Measurements from ENCODE around the gene MAST4.

Gene MAST4

GRCh38 chr5:67176936-67177335 is 580.7 kb downstream of the MAST4 start:
- DNase-seq, result no peak

DNA sequence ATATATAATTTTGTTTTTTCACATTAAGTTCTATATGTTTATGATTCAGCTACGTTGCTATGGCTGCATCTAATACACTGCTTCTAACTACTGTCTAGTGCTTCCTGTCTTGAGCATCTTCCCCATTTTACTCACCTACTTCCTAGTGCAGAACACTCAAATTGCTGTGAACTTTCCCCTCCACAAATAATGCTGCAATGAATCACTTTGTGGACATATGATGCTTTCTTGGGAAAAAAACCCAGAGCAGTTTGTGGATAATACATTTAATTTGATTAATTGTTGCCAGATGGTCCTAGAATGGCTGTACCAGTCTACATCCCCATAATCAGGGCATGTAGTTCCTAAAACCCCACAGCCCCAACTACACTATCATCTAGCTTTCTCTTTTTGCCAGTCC is 581.9 kb downstream of the MAST4 start:
- no peak for DNase-seq

DNA sequence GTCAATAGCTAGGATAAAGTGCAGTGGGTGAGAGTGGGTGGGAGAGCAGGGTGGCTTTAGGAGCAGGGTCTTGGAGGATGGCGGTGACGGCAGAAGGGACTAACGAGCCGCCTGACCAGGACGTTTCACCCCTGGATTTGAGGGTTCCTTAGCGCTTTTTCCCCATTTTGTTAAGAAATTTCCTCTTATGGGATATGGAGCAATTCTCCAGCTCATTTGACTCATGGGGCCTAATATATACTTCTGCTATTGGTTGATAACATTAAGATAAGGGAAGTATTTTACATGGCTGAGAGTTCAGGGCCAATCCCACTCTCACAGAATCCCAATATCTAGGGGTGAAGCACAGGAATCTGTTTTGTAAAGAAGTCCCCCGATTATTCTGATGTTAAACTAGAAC is 582.8 kb downstream of the MAST4 start:
- DNase-seq, result no peak

DNA sequence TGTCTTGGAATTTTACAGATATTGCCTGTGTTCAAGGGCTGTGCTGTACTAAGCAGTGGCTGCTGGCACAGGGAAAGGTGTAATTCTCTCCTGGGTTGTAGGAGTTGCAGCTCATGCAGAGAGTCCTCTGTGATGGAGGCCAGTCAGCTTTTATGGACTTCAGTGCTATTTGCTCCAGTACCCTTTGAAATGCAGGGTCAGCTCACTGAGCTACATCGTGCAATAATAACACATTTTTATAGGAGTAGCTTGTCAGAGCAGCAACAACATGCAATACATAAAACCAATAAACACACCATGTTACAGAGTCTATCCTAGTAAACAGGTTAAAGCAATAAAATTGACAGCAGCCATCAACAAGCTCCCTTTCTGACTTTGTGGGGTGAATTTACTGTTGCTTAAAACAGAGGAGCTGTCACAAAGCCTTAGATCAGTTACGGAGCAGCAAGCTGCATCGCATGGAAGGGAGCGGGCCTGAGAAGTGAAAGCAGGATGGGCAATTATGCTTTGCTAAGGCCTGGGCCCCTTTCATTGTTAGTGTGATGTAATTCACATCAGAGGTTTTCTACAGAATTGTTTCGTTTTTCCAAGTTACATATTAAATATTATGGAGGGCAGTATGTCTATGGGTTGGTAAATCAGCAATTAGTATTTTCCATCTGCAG is 583.6 kb downstream of the MAST4 start:
- DNase-seq, result no peak

- no peak for DNase-seq
Measured at GRCh38 chr5:67181648-67182221, 585.5 kb downstream of the MAST4 start.

GRCh38 chr5:67182301-67182790 is 586.2 kb downstream of the MAST4 start:
- peak; percentile 62 for DNase-seq

GRCh38 chr5:67183859-67184258 is 587.7 kb downstream of the MAST4 start:
- DNase-seq, result no peak

DNA sequence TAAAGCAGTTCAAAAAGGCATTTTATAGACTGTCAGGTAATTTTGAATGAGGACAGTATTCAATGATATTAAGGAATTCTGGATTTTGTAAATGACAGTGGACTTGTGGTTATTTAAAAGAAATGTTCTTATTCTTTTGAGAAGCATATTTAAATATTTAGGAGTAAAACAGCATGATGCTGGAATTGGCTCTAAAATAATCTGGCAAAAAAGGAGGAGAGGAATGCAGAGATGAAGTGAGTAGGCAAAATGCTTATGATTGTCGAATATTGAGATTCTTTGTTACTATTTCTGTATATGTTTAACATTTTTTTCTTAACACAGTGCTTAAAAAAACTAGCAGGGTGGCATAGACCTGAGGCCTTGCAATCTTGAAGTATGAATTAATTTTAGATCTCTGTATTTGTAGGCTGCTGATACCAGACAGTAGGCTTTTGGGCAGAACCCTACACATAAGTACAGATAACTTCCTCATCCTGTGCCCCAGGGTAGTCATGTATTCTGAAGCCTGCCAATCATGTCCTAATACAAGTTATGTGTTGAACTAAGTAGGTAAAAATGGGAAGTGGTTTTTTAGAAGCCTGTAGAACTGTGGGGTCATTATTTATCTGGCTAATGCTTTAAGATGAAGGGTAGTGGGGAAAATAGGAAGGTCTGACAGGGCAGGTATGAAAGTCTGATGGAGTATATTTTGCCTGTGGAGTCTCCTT is 591.0 kb downstream of the MAST4 start:
- no peak for DNase-seq

DNA sequence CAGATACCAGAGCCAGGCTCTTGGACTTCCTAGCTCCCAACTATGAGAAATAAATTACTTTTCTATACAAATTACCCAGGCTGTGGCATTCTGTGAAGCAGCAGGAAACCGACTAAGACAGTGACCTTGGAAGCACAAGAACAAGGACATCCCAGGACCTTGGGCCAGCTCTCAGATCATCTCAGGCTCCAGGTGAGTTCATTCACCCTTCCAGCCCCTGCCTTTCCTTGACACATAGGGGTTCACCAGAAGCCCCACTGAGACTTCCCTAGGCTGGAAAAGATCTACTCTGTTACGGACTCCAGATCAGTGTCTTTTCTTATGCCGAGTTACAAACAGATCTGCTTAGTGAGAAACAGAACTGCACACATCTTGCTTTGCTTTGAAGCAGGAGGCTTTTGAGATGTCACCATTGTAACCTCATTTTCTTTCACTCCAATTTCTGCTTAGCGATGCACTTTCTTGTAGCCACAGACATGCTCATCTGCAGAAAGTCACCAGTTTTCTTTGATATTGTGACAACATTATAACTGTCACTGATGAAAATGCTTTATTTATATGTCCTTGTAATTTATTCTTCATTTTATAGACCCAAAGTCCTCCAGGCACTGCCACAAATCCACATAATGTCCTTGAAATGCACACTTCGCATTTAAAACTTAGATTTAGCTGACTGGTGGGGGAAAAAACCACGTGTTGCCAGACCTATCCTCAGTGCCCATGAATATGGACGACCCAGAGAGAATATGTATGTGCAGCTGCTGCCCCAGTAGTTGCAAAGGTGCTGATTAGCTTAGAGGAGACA is 592.3 kb downstream of the MAST4 start:
- DNase-seq, result no peak

DNA sequence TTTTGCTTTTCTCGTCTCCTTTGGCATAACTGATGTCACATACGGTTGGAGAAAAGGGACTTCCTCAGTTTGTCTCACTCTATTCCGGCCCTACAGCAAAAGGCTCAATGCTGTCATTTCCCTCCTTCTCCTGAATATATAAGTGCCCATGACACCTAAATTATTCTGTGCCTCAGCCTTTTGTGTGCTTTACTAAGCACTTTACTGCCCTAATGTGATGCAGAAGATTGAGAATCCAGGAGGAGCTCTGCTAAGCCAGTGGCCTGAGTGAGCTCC is 592.8 kb downstream of the MAST4 start:
- DNase-seq, result no peak

GRCh38 chr5:67189931-67190330 is 593.7 kb downstream of the MAST4 start:
- no peak for DNase-seq

GRCh38 chr5:67190410-67190809 is 594.2 kb downstream of the MAST4 start:
- no peak for DNase-seq

DNA sequence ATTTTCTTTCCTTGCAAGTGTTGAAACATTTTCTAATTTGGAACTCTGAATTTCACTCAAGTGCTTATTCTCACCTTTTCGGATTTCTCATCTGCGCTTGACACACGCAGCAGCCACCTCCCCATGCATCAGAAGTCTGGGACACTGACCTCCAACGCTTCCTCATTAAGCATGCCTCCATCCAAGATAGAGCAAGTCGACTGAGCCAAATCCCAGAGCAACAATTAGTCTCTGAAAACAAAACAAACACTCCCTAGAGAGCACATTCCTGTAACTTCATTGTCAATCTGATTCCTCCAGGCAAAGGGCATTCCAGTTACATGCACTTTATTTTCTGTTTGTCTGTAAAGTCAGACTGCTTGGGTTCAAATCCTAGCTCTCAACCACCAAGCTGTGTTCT is 594.7 kb downstream of the MAST4 start:
- DNase-seq, result no peak

DNA sequence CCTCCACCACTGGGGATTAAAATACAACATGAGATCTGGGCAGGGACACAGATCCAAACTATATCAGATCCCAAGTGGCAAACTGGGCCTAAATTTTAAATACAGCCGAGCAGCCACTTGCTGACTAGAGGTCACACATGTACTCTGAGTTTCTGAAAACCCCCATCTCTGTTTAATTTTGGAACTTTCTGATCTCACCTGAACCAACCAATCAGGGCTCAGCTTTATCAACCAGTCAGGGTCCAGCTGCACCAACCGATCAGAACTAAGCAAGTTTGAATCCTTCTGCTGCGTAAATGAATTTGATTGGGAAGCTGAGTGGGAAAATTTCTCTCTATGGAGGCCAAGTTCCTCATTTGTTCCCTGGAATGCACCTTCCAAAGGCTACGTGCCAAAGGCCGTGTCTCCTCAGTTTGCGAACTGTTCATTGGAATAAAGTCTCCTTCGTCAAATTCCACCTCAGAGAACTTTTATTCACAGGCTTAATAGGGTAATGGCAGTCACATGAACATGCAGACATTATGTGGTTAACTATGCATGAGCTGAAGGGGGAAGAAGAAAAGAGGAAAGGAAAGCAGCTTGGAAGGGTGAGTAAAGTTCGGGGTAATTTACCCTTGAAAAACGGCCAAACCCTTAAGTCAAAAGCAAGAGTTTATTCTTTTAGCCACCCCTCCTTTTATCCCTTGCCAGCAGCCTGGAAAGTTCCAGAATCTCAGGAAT is 596.7 kb downstream of the MAST4 start:
- DNase-seq, result no peak

DNA sequence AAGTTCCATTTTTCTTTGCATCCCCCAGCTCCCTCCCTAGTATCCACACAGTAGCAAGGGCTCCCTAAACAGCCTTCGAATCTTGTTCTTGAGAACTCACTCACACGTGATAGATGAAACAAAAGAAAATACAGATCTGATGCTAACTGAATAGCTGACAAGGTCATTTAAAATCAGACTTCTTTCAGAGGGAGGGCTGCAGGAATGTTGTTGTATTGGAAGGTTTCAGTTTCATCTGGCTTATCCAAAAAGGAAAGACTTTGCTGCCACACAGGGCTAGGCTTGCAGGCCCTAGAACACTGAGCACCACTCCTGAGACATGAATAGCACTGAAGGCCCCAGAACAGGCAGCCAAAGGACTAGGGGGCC is 597.2 kb downstream of the MAST4 start:
- DNase-seq, result no peak

DNA sequence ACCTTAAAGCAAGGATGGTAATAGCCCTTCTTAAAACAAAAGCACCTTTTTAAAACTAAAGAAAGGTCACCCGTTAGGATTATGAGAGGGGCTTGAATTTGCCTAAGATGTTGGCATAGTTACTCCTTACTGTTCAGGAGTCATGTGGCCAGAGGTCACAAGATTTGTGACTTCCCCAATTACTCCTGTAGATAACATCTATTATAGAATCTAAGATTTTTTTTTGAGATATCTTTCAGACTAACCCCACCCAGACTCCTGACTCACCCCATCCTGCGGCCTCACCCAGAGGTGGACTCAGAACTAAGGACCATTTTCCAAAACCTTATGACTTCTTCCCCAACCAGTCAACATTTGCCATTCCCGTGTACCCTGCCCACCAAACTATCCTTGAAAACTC is 598.0 kb downstream of the MAST4 start:
- DNase-seq, result no peak

DNA sequence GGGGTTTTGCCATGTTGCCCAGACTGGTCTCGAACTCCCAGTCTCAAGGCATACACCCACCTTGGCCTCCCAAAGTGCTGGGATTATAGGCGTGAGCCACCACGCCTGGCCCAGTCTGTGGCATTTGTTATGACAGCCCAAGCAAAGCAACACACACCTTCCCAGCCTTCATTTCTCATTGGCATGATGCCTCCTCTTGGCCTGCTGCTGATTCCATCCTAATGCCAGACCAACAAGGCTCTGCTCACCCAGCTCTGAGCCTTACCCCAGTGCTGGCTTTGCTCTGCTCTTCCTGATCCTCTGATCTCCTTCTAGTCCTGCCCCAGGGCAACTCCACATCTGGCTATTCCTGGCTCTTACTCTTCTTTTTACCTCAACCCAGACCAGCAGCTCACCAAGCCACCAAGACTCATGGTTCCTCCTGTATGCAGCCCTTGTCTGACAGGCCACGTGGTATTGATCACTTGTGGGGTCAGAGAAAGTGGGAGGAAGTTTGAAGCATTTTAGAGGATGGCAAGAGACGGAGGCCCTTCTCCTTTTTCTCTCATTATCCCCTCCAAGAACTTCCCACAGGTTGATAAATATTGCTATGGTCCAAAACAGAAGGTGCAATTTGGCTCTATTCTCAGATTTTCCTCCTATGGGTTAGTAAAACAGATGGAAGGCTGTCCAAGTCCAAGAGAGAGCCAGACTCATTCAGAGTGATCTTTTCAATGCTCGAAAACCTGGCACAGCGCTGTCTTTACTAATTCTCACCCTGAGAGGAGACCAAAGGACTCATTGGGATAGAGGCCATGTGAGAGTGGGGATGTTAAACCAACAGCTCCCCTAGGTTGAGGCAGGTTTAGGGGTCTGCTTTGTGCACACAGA is 599.4 kb downstream of the MAST4 start:
- DNase-seq, result no peak

GRCh38 chr5:67196537-67197059 is 600.4 kb downstream of the MAST4 start, which contains the start of gene CD180:
CD180 (minus strand) TSS chr5:67196799; CDS start chr5:67196641, 158 bp downstream.
- peak; percentile 62 for DNase-seq

DNA sequence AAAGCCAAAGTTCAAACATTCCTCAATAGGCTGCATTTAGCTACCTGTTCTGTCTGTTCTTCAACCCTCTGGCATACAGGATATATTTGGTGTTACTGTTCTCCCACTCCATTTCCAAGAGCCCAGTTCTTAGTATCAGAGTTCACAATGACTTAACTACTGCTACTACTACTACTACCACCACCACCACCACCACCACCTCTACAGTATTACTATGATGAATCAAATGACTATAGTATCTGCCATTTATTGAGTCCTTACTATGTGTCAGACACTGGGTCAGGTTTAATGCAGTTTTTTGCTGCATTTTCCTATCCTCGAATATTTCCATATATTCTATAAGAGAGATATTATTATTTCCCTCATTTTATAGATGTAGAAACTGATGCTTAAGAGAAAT is 601.3 kb downstream of the MAST4 start:
- no peak for DNase-seq

DNA sequence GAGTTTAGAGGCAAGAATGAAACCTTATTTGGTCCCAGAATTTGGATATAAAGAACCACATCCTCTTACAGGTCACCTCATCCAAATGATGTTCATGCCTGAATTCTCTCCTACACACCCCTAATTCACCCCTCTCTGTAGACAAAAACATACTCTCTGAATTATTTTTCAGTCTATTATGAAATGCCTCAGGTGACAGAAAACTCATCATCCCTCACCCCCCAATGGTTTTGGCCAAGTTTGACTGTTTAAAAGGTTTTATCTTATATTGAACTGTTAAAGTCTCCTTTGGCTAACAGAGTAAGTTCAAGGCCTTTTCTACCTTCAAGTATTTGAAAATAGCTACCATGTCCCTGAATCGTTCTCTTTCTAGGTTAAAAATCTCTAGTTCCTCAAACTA is 602.7 kb downstream of the MAST4 start:
- DNase-seq, result no peak

GRCh38 chr5:67199859-67200258 is 603.7 kb downstream of the MAST4 start:
- no peak for DNase-seq
